ENCODE measurements around the gene LGI4. TPM values are rescaled to one million over a fixed set of nuclear protein-coding genes. Genes with fewer than 3 reads are reported as not detected.

LGI4 gene
- total RNA-seq, 1 donor, result 0.72 TPM

DNA sequence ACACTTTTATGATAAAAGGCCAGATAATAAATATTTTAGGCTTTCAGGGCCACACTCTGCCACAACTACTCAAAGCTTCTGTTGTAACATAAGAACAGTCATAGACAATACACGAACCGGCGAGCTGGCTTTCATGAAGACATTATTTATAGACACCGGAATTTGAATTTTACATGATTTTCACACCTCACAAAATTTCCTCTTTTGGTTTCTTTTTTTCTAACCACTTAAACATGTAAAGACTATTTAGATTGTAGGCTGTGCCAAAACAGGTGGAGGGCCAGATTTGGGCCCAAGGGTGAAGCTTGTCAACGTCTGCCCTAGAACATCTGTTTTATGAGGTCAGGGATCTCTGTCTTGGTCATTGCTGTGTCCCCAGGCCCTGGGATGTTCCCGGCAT lies 48.9 kb downstream of the LGI4 start:
- no peaks in the 10 kb centered on the region for H3K27me3 ChIP-seq (ENCODE audit: insufficient read depth, low read length)
- H3K79me2 ChIP-seq (ENCODE audit: insufficient read depth, low read length), result no peaks in the 10 kb centered on the region
- no peaks in the 10 kb centered on the region for H3K36me3 ChIP-seq (ENCODE audit: insufficient read depth, low read length)
- H3K4me3 ChIP-seq (ENCODE audit: insufficient read depth, low read length), result no peak overlapping the region
- TF ChIP-seq, protein P1, sequence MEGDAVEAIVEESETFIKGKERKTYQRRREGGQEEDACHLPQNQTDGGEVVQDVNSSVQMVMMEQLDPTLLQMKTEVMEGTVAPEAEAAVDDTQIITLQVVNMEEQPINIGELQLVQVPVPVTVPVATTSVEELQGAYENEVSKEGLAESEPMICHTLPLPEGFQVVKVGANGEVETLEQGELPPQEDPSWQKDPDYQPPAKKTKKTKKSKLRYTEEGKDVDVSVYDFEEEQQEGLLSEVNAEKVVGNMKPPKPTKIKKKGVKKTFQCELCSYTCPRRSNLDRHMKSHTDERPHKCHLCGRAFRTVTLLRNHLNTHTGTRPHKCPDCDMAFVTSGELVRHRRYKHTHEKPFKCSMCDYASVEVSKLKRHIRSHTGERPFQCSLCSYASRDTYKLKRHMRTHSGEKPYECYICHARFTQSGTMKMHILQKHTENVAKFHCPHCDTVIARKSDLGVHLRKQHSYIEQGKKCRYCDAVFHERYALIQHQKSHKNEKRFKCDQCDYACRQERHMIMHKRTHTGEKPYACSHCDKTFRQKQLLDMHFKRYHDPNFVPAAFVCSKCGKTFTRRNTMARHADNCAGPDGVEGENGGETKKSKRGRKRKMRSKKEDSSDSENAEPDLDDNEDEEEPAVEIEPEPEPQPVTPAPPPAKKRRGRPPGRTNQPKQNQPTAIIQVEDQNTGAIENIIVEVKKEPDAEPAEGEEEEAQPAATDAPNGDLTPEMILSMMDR (IDR thresholded peaks at IDR 0.05; ENCODE audit: extremely low read depth, low read depth, low read length), result no peak
- no peaks in the 10 kb centered on the region for H4K20me1 ChIP-seq (ENCODE audit: insufficient read depth, low read length)
- no peak for DNase-seq (ENCODE audit: insufficient read length, low spot score, missing footprints)
- H3K4me1 ChIP-seq (ENCODE audit: insufficient read depth, low read length), result no peaks in the 10 kb centered on the region
- no peaks in the 10 kb centered on the region for H3K9me3 ChIP-seq (ENCODE audit: low read depth, low read length)
- no peak overlapping the region for H3K27ac ChIP-seq (ENCODE audit: low read depth, low read length)
- H2AFZ ChIP-seq (ENCODE audit: low read length), result no peak overlapping the region
- H3K4me2 ChIP-seq (ENCODE audit: insufficient read depth, low read length), result no peak overlapping the region

DNA sequence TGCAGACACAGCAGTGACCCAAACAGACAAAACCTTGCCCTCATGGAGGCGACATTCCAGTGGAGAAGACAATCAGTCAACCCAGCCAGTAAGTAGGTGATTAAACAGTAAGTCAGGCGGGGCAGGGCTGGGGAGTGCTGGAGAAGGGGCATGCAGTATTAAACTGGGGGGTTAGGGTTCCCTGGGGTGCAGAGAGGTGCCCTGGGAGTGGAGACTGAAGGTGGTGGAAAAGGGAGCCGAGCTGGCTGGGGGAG lies 50.4 kb downstream of the LGI4 start:
- Histone ChIP-seq H3K79me2 (ENCODE audit: insufficient read depth, low read length) (no peaks in the 10 kb centered on the region), H4K20me1 (ENCODE audit: insufficient read depth, low read length) (no peaks in the 10 kb centered on the region), H3K27ac (ENCODE audit: low read depth, low read length) (no peak overlapping the region), H3K9me3 (ENCODE audit: low read depth, low read length) (no peaks in the 10 kb centered on the region), H3K36me3 (ENCODE audit: insufficient read depth, low read length) (no peaks in the 10 kb centered on the region), H3K4me2 (ENCODE audit: insufficient read depth, low read length) (no peak overlapping the region), H3K4me1 (ENCODE audit: insufficient read depth, low read length) (no peaks in the 10 kb centered on the region), H3K27me3 (ENCODE audit: insufficient read depth, low read length) (no peaks in the 10 kb centered on the region), H3K4me3 (ENCODE audit: insufficient read depth, low read length) (no peak overlapping the region), H2AFZ (ENCODE audit: low read length) (no peak overlapping the region)
- TF ChIP-seq, protein P1 (IDR thresholded peaks at IDR 0.05; ENCODE audit: extremely low read depth, low read depth, low read length), result no peak
- DNase-seq (ENCODE audit: insufficient read length, low spot score, missing footprints), result no peak

DNA sequence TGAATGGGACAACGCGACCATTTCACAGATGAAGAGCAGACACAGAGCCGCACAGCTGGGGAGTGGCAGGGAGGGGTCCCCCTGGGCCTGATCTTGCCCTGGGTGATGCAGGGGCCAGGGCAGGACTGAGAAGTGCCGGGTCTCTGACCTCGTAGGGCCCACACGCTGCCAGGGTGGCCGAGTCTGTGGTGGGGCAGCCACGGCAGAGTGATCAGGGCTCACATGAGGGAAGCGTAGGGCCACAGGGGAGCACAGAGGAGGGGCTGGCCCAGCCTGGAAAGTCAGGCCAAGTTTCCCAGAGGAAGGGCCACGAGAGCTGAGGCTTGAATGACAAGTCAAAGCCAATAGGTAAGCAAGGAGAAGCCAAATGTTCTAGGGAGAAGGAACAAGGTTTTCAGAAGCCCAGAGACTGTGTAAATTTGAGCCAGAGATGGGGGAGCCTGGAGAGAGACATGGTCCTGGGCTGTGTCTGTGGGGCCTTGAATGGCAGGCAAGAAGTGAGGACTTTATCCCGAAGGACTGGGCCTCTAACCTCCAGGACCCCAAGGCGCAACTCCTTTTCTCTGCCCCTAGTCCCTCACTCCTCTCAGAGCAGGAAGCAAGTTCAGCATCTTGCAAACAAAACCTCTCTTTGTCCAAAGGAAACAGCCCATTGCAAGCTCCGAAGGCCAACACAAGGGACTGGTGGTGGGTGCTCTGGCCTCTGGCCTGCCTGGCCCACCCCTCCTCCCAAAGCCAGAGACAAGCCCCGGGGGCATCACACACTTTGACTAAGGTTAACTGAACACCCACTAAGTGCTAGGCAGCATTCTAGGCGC lies 51.0 kb downstream of the LGI4 start:
- Histone ChIP-seq H3K9me3 (ENCODE audit: low read depth, low read length) (no peaks in the 10 kb centered on the region), H3K27ac (ENCODE audit: low read depth, low read length) (no peak overlapping the region), H3K4me2 (ENCODE audit: insufficient read depth, low read length) (no peak overlapping the region), H3K79me2 (ENCODE audit: insufficient read depth, low read length) (no peaks in the 10 kb centered on the region), H2AFZ (ENCODE audit: low read length) (no peak overlapping the region), H3K4me3 (ENCODE audit: insufficient read depth, low read length) (no peak overlapping the region), H3K27me3 (ENCODE audit: insufficient read depth, low read length) (no peaks in the 10 kb centered on the region), H4K20me1 (ENCODE audit: insufficient read depth, low read length) (no peaks in the 10 kb centered on the region), H3K4me1 (ENCODE audit: insufficient read depth, low read length) (no peaks in the 10 kb centered on the region), H3K36me3 (ENCODE audit: insufficient read depth, low read length) (no peaks in the 10 kb centered on the region)
- DNase-seq (ENCODE audit: insufficient read length, low spot score, missing footprints), result peak; percentile 43
- TF ChIP-seq, protein P1 (IDR thresholded peaks at IDR 0.05; ENCODE audit: extremely low read depth, low read depth, low read length), result no peak

DNA sequence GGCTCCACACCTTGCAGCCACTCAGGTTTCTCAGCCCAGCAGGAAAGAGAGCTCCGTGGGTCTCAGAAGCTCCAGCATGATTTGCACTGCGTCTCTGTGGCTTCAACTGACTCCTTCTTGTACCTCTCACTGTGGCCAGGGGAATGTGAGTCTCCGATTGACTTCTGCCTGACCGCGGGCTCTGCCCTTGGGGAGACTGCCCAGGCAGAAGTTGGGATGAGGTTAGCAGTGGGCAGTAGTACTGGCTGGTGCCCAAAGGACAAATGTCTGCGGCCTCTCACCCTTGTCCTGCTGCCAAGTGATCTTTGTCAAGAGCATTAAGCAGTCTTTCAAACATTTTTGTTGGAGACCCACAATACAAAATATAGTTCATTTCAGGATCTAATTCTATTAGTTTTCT lies 53.7 kb downstream of the LGI4 start:
- Histone ChIP-seq H3K9me3 (ENCODE audit: low read depth, low read length) (no peaks in the 10 kb centered on the region), H3K27me3 (ENCODE audit: insufficient read depth, low read length) (no peaks in the 10 kb centered on the region), H3K4me1 (ENCODE audit: insufficient read depth, low read length) (no peaks in the 10 kb centered on the region), H2AFZ (ENCODE audit: low read length) (no peak overlapping the region), H3K27ac (ENCODE audit: low read depth, low read length) (no peak overlapping the region), H3K4me2 (ENCODE audit: insufficient read depth, low read length) (no peak overlapping the region), H4K20me1 (ENCODE audit: insufficient read depth, low read length) (no peaks in the 10 kb centered on the region), H3K36me3 (ENCODE audit: insufficient read depth, low read length) (no peaks in the 10 kb centered on the region), H3K79me2 (ENCODE audit: insufficient read depth, low read length) (no peaks in the 10 kb centered on the region), H3K4me3 (ENCODE audit: insufficient read depth, low read length) (no peak overlapping the region)
- TF ChIP-seq, protein P1 (IDR thresholded peaks at IDR 0.05; ENCODE audit: extremely low read depth, low read depth, low read length), result no peak
- DNase-seq (ENCODE audit: insufficient read length, low spot score, missing footprints), result peak; percentile 85

Measured in osteoblast (primary cell).